Neutrophil (primary cell): ENCODE results near the gene DAB1.

ENCODE experiments used
- H3K27ac ChIP-seq: fragments of 200-600 bp; sonication (generic); 2 replicates; pipeline ENCODE4 v1.5.1; 2016; ENCODE audit warnings: mild to moderate bottlenecking, moderate library complexity
- H3K27me3 ChIP-seq: fragments of 200-600 bp; sonication (generic); 2 replicates; pipeline ENCODE4 v1.6.0; 2016; ENCODE audit warnings: mild to moderate bottlenecking
- H3K36me3 ChIP-seq: fragments of 200-600 bp; sonication (generic); 2 replicates; pipeline ENCODE4 v1.5.1; 2017
- H3K4me1 ChIP-seq, 2 experiments: fragments of 200-600 bp in 1 of 2; sonication (generic) in 1 of 2; 1 replicate in 1 of 2; 2 replicates in 1 of 2; pipeline versions ENCODE4 v1.5.1 to v1.6.1; 2013 to 2016; ENCODE audit warnings: low read depth in 1 of 2, low read length in 1 of 2, mild to moderate bottlenecking in 1 of 2, moderate library complexity in 1 of 2; ENCODE audit not compliant: control insufficient read depth in 1 of 2, insufficient read depth in 1 of 2
- H3K4me3 ChIP-seq, 2 experiments: fragments of 200-600 bp in 1 of 2; sonication (generic) in 1 of 2; 1 replicate in 1 of 2; 2 replicates in 1 of 2; pipeline ENCODE4 v1.5.1; 2013 to 2016; ENCODE audit warnings: low read depth in 1 of 2, low read length in 1 of 2, mild to moderate bottlenecking in 1 of 2, moderate library complexity in 1 of 2
- H3K9me3 ChIP-seq: fragments of 200-600 bp; sonication (generic); 2 replicates; pipeline ENCODE4 v1.5.1; 2016
- CTCF ChIP-seq: fragments of 200-600 bp; sonication (generic); IDR thresholded peaks from 2 replicates; pipeline ENCODE4 v1.5.1; 2016; ENCODE audit warnings: antibody characterized with exemption

The DAB1 gene

GRCh38 chr1:57361516-57361915 is 62.3 kb downstream of the DAB1 start:
- no peaks in the 10 kb centered on the region for H3K9me3 ChIP-seq
- no peak for TF ChIP-seq CTCF
- no peak overlapping the region for H3K4me3 ChIP-seq
- H3K4me1 ChIP-seq, result no peaks in the 10 kb centered on the region
- no peaks in the 10 kb centered on the region for H3K27me3 ChIP-seq
- no peak overlapping the region for H3K27ac ChIP-seq
- H3K36me3 ChIP-seq, result no peaks in the 10 kb centered on the region

- H3K4me1 ChIP-seq, result no peaks in the 10 kb centered on the region
- no peak overlapping the region for H3K27ac ChIP-seq
- H3K27me3 ChIP-seq, result no peaks in the 10 kb centered on the region
- no peak overlapping the region for H3K4me3 ChIP-seq
- no peaks in the 10 kb centered on the region for H3K9me3 ChIP-seq
- no peaks in the 10 kb centered on the region for H3K36me3 ChIP-seq
- no peak for TF ChIP-seq CTCF
These were observed 62.9 kb downstream of the DAB1 start for GRCh38 chr1:57360846-57361407.

- no peaks in the 10 kb centered on the region for H3K27me3 ChIP-seq
These were observed 66.4 kb downstream of the DAB1 start for GRCh38 chr1:57357462-57357861.

GRCh38 chr1:57353654-57354053 is 70.2 kb downstream of the DAB1 start:
- H3K27me3 ChIP-seq, result no peaks in the 10 kb centered on the region
- no peaks in the 10 kb centered on the region for H3K9me3 ChIP-seq
- no peak for TF ChIP-seq CTCF
- H3K27ac ChIP-seq, result no peak overlapping the region
- H3K36me3 ChIP-seq, result no peaks in the 10 kb centered on the region
- H3K4me1 ChIP-seq, result no peaks in the 10 kb centered on the region
- H3K4me3 ChIP-seq, result no peak overlapping the region

More at GRCh38 chr1:57357462-57357861, 66.4 kb downstream of the DAB1 start:
- Histone ChIP-seq H3K27ac (no peak overlapping the region), H3K4me1 (no peaks in the 10 kb centered on the region), H3K4me3 (no peak overlapping the region), H3K9me3 (no peaks in the 10 kb centered on the region), H3K36me3 (no peaks in the 10 kb centered on the region)
- no peak for TF ChIP-seq CTCF

- H3K36me3 ChIP-seq, result no peaks in the 10 kb centered on the region
- no peak for TF ChIP-seq CTCF
- no peaks in the 10 kb centered on the region for H3K9me3 ChIP-seq
- no peak overlapping the region for H3K27ac ChIP-seq
- H3K4me3 ChIP-seq, result no peak overlapping the region
- no peaks in the 10 kb centered on the region for H3K4me1 ChIP-seq
- H3K27me3 ChIP-seq, result no peaks in the 10 kb centered on the region
These were observed 73.2 kb downstream of the DAB1 start for GRCh38 chr1:57350610-57351009.

GRCh38 chr1:57348921-57349320 is 74.9 kb downstream of the DAB1 start:
- TF ChIP-seq CTCF, result no peak
- no peak overlapping the region for H3K27ac ChIP-seq
- no peaks in the 10 kb centered on the region for H3K27me3 ChIP-seq
- H3K9me3 ChIP-seq, result no peaks in the 10 kb centered on the region
- H3K4me1 ChIP-seq, result no peaks in the 10 kb centered on the region
- H3K4me3 ChIP-seq, result no peak overlapping the region
- no peaks in the 10 kb centered on the region for H3K36me3 ChIP-seq
